Measurements from ENCODE around the gene TBC1D8. TPM values are rescaled to one million over a fixed set of nuclear protein-coding genes. Genes with fewer than 3 reads are reported as not detected.

Gene TBC1D8
- total RNA-seq, 1 donor: 13.4 TPM

DNA sequence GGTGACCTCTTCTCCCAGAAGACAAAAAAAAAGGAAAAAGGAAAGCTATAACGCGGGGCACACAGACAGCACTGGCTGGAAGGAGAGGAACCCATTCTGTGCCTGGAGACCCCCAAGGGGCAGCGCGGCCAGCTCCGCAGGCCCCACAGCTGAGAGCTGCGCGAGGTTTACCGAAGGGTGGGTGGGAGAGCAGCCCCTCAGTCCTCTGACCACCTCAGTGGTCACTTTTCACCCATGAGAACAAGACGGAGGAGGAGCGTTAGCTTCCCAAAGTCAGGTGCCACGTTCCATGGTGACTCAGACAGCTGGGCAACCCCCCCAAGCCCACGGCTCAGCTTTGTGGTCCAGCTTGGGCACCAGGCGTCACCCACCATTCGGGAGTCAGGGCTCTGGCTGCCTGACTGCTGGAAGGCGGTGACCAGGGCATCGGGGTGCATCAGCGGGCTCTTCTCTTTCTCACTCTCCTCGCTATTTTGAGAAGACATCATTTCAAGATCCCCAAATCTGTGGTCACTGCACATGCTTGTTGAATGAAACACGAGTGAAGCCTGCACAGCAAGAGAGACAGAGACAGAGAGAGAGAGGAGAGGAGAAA lies 113.9 kb downstream of the TBC1D8 start:
- TF ChIP-seq, protein P1, sequence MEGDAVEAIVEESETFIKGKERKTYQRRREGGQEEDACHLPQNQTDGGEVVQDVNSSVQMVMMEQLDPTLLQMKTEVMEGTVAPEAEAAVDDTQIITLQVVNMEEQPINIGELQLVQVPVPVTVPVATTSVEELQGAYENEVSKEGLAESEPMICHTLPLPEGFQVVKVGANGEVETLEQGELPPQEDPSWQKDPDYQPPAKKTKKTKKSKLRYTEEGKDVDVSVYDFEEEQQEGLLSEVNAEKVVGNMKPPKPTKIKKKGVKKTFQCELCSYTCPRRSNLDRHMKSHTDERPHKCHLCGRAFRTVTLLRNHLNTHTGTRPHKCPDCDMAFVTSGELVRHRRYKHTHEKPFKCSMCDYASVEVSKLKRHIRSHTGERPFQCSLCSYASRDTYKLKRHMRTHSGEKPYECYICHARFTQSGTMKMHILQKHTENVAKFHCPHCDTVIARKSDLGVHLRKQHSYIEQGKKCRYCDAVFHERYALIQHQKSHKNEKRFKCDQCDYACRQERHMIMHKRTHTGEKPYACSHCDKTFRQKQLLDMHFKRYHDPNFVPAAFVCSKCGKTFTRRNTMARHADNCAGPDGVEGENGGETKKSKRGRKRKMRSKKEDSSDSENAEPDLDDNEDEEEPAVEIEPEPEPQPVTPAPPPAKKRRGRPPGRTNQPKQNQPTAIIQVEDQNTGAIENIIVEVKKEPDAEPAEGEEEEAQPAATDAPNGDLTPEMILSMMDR (IDR thresholded peaks at IDR 0.05; ENCODE audit: insufficient read depth, low read depth, low read length): no peak
- DNase-seq (ENCODE audit: low read depth): no peak
- no peak overlapping the region for H3K4me3 ChIP-seq (ENCODE audit: low read depth, low read length)

DNA sequence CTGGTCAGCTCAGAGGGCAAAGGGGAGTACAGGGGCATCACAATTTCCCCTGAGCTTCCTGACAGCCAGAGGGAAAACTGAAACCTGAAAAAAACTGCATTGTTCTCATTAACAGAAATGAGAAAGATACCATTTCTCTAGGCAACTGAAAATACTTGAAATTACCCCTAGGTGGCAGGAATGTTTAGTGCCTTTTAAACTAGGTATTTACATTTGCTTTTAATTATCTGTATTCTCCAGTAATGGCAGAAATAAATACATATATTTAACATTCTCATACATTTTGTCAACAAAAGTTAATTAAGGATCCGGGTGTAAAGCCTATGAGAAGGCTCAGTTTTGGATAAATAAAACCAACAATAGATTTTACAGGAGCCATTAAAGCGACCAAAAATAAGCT lies 114.6 kb downstream of the TBC1D8 start:
- TF ChIP-seq, protein P1 (IDR thresholded peaks at IDR 0.05; ENCODE audit: insufficient read depth, low read depth, low read length): peak; percentile 61
- no peak overlapping the region for H3K4me3 ChIP-seq (ENCODE audit: low read depth, low read length)
- peak; percentile 53 for DNase-seq (ENCODE audit: low read depth)

DNA sequence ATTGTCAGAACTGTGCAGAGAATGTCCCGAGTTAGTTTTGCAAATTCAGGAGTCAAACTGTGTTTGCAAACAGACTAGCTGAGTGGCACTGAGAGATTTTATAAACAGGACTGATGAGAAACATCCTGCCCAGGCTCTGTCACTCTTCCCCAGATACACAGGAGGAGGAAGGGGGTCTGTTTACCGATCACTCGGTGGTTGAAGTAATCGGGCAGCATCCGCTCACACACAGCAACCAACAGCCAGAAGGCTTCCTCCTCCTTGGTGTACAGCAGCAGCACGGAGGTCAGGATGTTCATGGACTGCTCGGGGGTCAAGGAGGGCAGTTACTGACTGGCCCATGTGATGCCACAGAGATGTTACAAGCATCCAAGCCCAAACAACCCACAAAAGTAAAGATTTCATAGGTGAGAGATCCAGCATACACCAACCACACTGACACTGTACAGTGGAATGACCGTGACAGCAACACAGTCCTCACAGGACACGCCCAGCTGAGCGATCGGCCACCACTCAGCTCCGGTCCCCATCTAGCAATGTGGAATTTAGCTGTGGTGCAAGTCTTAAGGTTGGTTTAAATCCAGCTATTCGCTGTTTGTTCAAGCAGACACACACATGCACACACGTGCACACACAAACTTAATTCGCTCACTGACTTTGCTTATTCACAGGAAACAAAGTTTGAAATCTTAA lies 119.0 kb downstream of the TBC1D8 start:
- no peak overlapping the region for H3K4me3 ChIP-seq (ENCODE audit: low read depth, low read length)
- TF ChIP-seq, protein P1 (IDR thresholded peaks at IDR 0.05; ENCODE audit: insufficient read depth, low read depth, low read length): no peak
- DNase-seq (ENCODE audit: low read depth): no peak

DNA sequence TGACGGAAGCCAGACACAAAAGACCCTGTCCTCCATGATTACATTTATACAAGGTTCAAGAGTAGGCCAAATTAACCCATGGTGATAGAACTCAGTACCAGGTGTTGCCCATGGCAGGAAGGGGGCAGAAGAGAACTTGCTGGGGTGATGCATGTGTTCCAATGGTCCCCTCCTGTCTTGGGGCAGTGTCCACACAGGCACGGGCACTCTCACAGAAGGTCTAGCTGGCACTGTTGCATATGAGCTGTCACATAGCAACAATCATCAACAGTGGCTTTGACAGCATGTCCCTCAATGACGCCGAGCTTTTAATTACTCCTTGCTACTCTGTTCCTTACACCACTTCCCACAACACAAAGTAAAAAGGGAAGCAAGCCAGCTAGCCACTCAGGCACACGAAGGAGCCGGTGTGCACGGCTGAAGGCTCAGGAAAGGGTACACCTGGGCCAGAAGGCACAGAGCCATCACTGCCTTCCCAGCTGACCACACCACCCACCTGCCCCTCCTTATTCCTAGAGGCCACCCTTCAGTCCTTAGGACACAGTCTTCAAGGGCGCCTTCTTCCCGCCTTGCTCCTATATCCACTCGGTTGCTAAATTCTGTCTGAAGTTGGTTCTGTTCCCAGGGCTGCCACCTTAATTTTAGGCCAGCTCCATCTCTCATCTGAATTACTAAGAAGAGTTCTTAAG lies 120.2 kb downstream of the TBC1D8 start:
- no peak overlapping the region for H3K4me3 ChIP-seq (ENCODE audit: low read depth, low read length)
- DNase-seq (ENCODE audit: low read depth): no peak
- TF ChIP-seq, protein P1 (IDR thresholded peaks at IDR 0.05; ENCODE audit: insufficient read depth, low read depth, low read length): no peak

DNA sequence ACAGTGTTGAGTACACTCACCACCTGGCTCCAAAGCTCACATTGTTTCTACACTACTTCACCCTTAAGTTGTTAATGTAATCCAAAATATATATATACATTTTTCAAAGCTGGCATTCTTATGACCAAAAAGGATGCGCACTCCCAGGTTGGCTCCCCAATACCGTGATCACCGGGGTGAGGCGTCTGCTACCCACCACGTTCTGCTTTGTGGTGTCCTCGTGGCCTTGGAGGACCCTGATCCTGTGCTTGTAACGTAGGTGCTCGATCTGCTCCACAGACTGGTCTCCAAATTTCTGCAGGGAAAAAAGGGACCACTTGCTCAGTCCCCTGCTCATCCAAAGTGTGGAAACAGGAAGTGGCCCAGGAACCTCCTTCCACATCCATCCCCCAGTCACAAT lies 123.3 kb downstream of the TBC1D8 start:
- TF ChIP-seq, protein P1 (IDR thresholded peaks at IDR 0.05; ENCODE audit: insufficient read depth, low read depth, low read length): no peak
- DNase-seq (ENCODE audit: low read depth): no peak
- no peak overlapping the region for H3K4me3 ChIP-seq (ENCODE audit: low read depth, low read length)

DNA sequence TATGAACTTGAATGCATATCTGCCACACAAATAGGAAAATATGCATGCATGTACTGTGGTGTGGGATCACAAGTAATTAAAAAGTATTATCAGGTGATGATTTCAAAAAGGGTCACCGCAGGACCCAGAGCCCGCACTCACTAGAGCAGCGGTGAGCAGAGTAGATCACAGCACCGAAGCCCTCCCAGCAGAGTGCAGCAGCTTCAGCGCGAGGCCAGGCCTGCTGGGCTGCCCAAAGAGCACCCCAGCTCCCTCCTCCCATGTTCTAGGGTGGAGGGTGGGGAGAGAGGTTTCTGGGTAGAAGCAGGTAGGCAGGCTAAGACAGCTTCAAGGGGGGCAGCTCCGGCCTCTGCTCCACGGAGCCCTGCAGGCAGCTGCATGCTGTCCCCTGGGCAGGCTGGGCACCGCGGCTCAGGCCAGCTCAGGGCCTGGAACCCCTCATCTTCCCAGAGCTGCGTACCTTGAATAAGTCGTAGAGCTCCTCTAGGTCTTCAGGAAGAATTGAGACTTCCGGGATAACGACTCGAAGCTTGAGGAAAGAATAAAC lies 124.2 kb downstream of the TBC1D8 start:
- TF ChIP-seq, protein P1 (IDR thresholded peaks at IDR 0.05; ENCODE audit: insufficient read depth, low read depth, low read length): no peak
- DNase-seq (ENCODE audit: low read depth): no peak
- H3K4me3 ChIP-seq (ENCODE audit: low read depth, low read length): no peak overlapping the region
